Measurements from ENCODE around the gene NOTCH3.

GRCh38 chr19:15173746-15174404, 26.9 kb downstream of the NOTCH3 start:
- peak; percentile 34; the same call in 1 of the 2 replicates for TF ChIP-seq CTCF (IDR thresholded peaks at IDR 0.05)
- no peak for TF ChIP-seq ZFX (IDR thresholded peaks at IDR 0.05; ENCODE audit: borderline replicate concordance)
